GM04504 (cell line): ENCODE measurements around the gene COX8A.

Source experiments
- DNase-seq: peaks from one replicate; pipeline ENCODE4 v3.0.0-alpha.2; 2012; ENCODE audit warnings: low read depth

The COX8A gene

GRCh38 chr11:64003807-64004589 is 29.6 kb downstream of the COX8A start:
- no peak for DNase-seq

GRCh38 chr11:64004590-64004984 is 30.2 kb downstream of the COX8A start:
- DNase-seq = no peak

GRCh38 chr11:64005691-64006090 is 31.3 kb downstream of the COX8A start:
- DNase-seq = no peak

- no peak for DNase-seq
These were observed 32.0 kb downstream of the COX8A start for GRCh38 chr11:64006398-64006797.

- DNase-seq = no peak
These were observed 32.8 kb downstream of the COX8A start for GRCh38 chr11:64007160-64007628.

- no peak for DNase-seq
These were observed 33.3 kb downstream of the COX8A start for GRCh38 chr11:64007629-64008282.

- no peak for DNase-seq
These were observed 34.0 kb downstream of the COX8A start for GRCh38 chr11:64008283-64008913.

GRCh38 chr11:64008914-64009633 is 34.7 kb downstream of the COX8A start:
- DNase-seq = no peak

GRCh38 chr11:64009710-64010109 is 35.3 kb downstream of the COX8A start:
- no peak for DNase-seq

- DNase-seq = no peak
These were observed 36.4 kb downstream of the COX8A start for GRCh38 chr11:64010783-64011182.

GRCh38 chr11:64011371-64011770 is 37.0 kb downstream of the COX8A start:
- no peak for DNase-seq

GRCh38 chr11:64013141-64013896 is 38.9 kb downstream of the COX8A start:
- no peak for DNase-seq

GRCh38 chr11:64014356-64014755 is 39.9 kb downstream of the COX8A start:
- DNase-seq = no peak

- no peak for DNase-seq
These were observed 41.1 kb downstream of the COX8A start for GRCh38 chr11:64015510-64015909.

- DNase-seq = no peak
These were observed 41.8 kb downstream of the COX8A start for GRCh38 chr11:64015935-64016845.

- no peak for DNase-seq
These were observed 43.5 kb downstream of the COX8A start for GRCh38 chr11:64017945-64018224.

GRCh38 chr11:64018310-64018709 is 43.9 kb downstream of the COX8A start:
- DNase-seq = no peak

- no peak for DNase-seq
These were observed 45.0 kb downstream of the COX8A start for GRCh38 chr11:64019106-64020037.

- no peak for DNase-seq
These were observed 46.7 kb downstream of the COX8A start for GRCh38 chr11:64020976-64021756.
